Activated T-cell treated with anti-CD3 and anti-CD28 coated beads for 24 hours (primary cell): ENCODE results near the gene GTF2IRD2.
"Not testable (repeated sequence)": the region's sequence is repeated elsewhere in the genome, so short reads cannot be mapped to it uniquely, and the experiment has no call there.

Experiments
- DNase-seq: peaks from one replicate; pipeline ENCODE4 v3.0.0-alpha.2; 2020; ENCODE audit warnings: low read depth

The GTF2IRD2 gene

GRCh38 chr7:74788369-74789150 is 62.8 kb downstream of the GTF2IRD2 start:
- DNase-seq, result peak; percentile 93

- DNase-seq, result not testable (repeated sequence)
Observed at GRCh38 chr7:74783595-74783994, 67.8 kb downstream of the GTF2IRD2 start.

- DNase-seq, result not testable (repeated sequence)
Observed at GRCh38 chr7:74781746-74782145, 69.7 kb downstream of the GTF2IRD2 start.

GRCh38 chr7:74779053-74779452 is 72.4 kb downstream of the GTF2IRD2 start:
- not testable (repeated sequence) for DNase-seq

- DNase-seq, result not testable (repeated sequence)
Observed at GRCh38 chr7:74775111-74775510, 76.3 kb downstream of the GTF2IRD2 start.

- DNase-seq, result not testable (repeated sequence)
Observed at GRCh38 chr7:74773760-74774750, 77.3 kb downstream of the GTF2IRD2 start, which contains the start of gene NCF1. Gene NCF1, plus strand, starts transcription at chr7:74774011. Its CDS starts 21 bp downstream, at chr7:74774032.

GRCh38 chr7:74772093-74772492 is 79.3 kb downstream of the GTF2IRD2 start:
- DNase-seq, result not testable (repeated sequence)

- not testable (repeated sequence) for DNase-seq
Observed at GRCh38 chr7:74770062-74770461, 81.3 kb downstream of the GTF2IRD2 start.

GRCh38 chr7:74766991-74767390 is 84.4 kb downstream of the GTF2IRD2 start:
- DNase-seq, result not testable (repeated sequence)

- DNase-seq, result not testable (repeated sequence)
Observed at GRCh38 chr7:74766509-74766908, 84.9 kb downstream of the GTF2IRD2 start.

- not testable (repeated sequence) for DNase-seq
Observed at GRCh38 chr7:74765205-74765918, 86.0 kb downstream of the GTF2IRD2 start.

- DNase-seq, result not testable (repeated sequence)
Observed at GRCh38 chr7:74758982-74759381, 92.4 kb downstream of the GTF2IRD2 start.

GRCh38 chr7:74758268-74758667 is 93.1 kb downstream of the GTF2IRD2 start:
- DNase-seq, result not testable (repeated sequence)

- DNase-seq, result not testable (repeated sequence)
Observed at GRCh38 chr7:74756673-74757072, 94.7 kb downstream of the GTF2IRD2 start.

GRCh38 chr7:74753921-74754482 is 97.4 kb downstream of the GTF2IRD2 start:
- DNase-seq, result not testable (repeated sequence)
